Adipocyte (in vitro differentiated cells): ENCODE data around the gene FOXN3.

Experiments
- DNase-seq: peaks from one replicate; pipeline ENCODE4 v3.0.0-alpha.2; 2015; ENCODE audit warnings: low read depth
- H3K27me3 ChIP-seq: replicated peaks from 2 replicates; pipeline ENCODE4 v1.7.0; 2013; ENCODE audit warnings: mild to moderate bottlenecking, low read length, moderate library complexity; ENCODE audit not compliant: control insufficient read depth, insufficient read depth
- H3K36me3 ChIP-seq: 2 replicates; pipeline ENCODE4 v1.7.0; 2013; ENCODE audit warnings: low read length, mild to moderate bottlenecking, moderate library complexity; ENCODE audit not compliant: control insufficient read depth, insufficient read depth, severe bottlenecking
- H3K4me1 ChIP-seq: 2 replicates; pipeline ENCODE4 v1.7.0; 2013; ENCODE audit warnings: mild to moderate bottlenecking, low read length, moderate library complexity; ENCODE audit not compliant: control insufficient read depth, insufficient read depth
- H3K4me3 ChIP-seq: 2 replicates; pipeline ENCODE4 v1.7.0; 2013; ENCODE audit warnings: mild to moderate bottlenecking, low read length, moderate library complexity
- H3K9ac ChIP-seq: 2 replicates; pipeline ENCODE4 v1.7.0; 2013; ENCODE audit warnings: mild to moderate bottlenecking, low read length, moderate library complexity
- H3K9me3 ChIP-seq: 2 replicates; pipeline ENCODE4 v1.7.0; 2013; ENCODE audit warnings: mild to moderate bottlenecking, low read length, moderate library complexity; ENCODE audit not compliant: control insufficient read depth

The FOXN3 gene

DNA sequence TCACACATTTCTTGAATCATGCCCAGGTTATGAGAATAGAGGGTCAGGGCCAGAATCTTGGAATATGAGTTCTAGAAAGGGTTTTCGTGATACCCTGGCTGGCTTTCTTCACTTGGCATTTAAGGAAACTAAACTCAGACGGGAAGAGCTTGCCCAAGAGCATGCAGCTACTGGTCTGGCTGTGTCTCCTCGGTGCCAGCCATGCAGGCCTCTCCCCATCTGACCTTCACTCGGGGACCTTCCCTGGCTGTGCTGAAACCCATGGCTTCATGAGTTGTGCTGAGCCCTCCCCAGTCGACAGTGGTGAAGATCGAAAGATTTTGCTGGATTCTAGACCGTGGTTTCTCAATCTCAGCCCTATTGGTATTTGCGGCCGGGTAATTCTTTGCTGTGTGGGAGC lies 38.0 kb downstream of the FOXN3 start:
- H3K9me3 ChIP-seq, result no peaks in the 10 kb centered on the region
- H3K9ac ChIP-seq, result no peak overlapping the region
- no peaks in the 10 kb centered on the region for H3K4me1 ChIP-seq
- no peak overlapping the region for H3K4me3 ChIP-seq
- H3K27me3 ChIP-seq, result no peaks in the 10 kb centered on the region
- peaks cover 7% of the 10 kb centered on the region for H3K36me3 ChIP-seq
- DNase-seq, result no peak

DNA sequence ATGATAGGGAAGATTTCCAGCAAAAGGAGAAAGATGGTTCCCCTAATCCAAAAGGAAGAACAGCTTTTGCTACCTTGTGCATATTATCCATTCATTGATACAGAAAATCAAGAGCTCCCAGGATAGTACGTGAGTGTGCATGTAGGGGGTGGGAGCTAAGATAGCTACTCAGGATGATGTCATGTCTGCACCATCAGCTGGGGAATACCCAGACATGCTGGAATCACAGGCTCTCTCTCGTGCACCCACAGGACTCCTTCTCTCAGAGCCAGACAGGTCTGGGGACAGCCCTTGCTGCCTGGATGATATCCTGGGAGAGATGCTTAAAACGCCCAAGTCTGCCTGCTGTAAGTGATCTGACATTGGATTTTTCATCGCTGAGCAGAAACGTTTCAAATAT lies 38.9 kb downstream of the FOXN3 start:
- H3K9ac ChIP-seq, result no peak overlapping the region
- H3K27me3 ChIP-seq, result no peaks in the 10 kb centered on the region
- peaks cover 7% of the 10 kb centered on the region for H3K36me3 ChIP-seq
- H3K4me3 ChIP-seq, result no peak overlapping the region
- H3K9me3 ChIP-seq, result no peaks in the 10 kb centered on the region
- DNase-seq, result peak; percentile 21
- H3K4me1 ChIP-seq, result no peaks in the 10 kb centered on the region

DNA sequence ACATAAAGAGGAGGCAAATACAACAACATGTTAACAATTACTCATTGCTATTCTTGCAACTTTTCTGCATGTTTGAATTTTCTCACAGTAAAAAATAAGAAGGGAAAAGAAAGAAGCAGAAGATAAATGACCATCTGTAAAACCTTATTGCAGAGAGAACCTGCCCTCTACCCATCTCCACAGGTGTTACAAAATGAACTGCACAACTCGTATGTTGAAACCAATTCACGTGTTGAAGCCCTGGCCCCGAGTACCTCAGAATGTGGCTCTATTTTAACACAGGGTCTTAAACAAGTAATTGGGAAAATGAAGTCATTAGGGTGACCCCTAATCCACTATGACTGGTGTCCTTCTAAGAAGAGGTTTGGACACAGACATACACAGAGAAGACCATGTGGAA lies 39.5 kb downstream of the FOXN3 start:
- Histone ChIP-seq H3K36me3 (peaks cover 7% of the 10 kb centered on the region), H3K9me3 (no peaks in the 10 kb centered on the region), H3K9ac (no peak overlapping the region), H3K27me3 (no peaks in the 10 kb centered on the region), H3K4me1 (no peaks in the 10 kb centered on the region), H3K4me3 (no peak overlapping the region)
- no peak for DNase-seq

DNA sequence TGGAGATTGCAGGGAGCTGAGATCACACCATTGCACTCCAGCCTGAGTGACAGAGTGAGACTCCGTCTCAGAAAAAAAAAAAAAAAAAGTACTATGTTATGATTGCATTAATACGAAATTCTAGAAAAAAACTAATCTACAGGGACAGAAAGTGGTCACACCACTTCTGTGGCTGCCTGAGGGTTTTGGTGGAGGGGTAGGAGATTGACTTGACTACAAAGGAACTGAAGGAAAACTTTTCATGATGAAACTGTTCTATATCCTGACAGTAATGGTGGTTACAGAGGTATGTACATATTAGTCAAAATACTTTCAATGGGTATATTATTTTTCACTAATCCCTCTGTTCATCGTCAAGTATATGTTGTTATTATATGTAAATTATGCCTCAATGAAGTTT lies 42.1 kb downstream of the FOXN3 start:
- H3K4me1 ChIP-seq, result peaks cover 9% of the 10 kb centered on the region
- no peak overlapping the region for H3K9ac ChIP-seq
- no peaks in the 10 kb centered on the region for H3K27me3 ChIP-seq
- H3K4me3 ChIP-seq, result no peak overlapping the region
- no peak for DNase-seq
- no peaks in the 10 kb centered on the region for H3K9me3 ChIP-seq
- no peaks in the 10 kb centered on the region for H3K36me3 ChIP-seq

DNA sequence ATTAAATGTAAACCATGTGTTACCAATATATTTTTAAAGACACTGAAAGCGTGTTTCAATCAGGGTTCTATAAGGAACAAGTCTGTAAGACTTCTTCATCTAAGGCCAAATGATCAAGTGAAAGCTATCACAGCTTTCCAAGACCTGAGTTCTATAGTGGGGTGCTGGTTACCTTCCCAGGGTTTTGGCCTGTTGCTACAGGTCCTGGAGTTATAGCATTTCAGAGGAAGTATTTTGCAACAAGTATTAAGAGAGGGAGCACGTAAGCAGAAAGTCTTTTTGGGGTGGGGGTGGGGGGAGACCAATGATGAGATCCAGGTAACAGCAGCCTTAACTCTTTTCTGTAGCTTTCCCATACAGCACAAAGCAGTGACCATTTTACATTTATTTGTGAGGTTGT lies 43.8 kb downstream of the FOXN3 start:
- H3K4me1 ChIP-seq, result peaks cover 16% of the 10 kb centered on the region
- no peak overlapping the region for H3K9ac ChIP-seq
- H3K9me3 ChIP-seq, result no peaks in the 10 kb centered on the region
- H3K4me3 ChIP-seq, result no peak overlapping the region
- H3K36me3 ChIP-seq, result no peaks in the 10 kb centered on the region
- no peaks in the 10 kb centered on the region for H3K27me3 ChIP-seq
- DNase-seq, result no peak

DNA sequence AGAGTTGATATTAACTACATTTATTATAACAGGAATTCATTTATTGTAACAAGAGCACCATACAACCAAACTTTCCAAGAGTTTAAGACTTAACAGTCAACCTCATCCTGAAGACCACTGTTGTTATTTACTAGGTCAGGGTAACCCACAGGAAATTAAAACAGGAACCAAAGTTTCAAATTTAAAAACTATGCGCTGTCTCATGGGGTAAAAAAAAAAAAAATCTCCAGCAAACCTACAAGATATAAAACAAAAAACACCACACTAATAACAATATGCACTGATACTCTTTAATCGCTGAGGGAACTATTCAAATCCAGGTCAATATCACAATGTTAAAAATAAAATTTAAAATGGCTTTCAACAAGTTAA lies 44.5 kb downstream of the FOXN3 start:
- H3K9me3 ChIP-seq, result no peaks in the 10 kb centered on the region
- no peaks in the 10 kb centered on the region for H3K36me3 ChIP-seq
- DNase-seq, result no peak
- peaks cover 16% of the 10 kb centered on the region for H3K4me1 ChIP-seq
- H3K9ac ChIP-seq, result no peak overlapping the region
- no peak overlapping the region for H3K4me3 ChIP-seq
- no peaks in the 10 kb centered on the region for H3K27me3 ChIP-seq

DNA sequence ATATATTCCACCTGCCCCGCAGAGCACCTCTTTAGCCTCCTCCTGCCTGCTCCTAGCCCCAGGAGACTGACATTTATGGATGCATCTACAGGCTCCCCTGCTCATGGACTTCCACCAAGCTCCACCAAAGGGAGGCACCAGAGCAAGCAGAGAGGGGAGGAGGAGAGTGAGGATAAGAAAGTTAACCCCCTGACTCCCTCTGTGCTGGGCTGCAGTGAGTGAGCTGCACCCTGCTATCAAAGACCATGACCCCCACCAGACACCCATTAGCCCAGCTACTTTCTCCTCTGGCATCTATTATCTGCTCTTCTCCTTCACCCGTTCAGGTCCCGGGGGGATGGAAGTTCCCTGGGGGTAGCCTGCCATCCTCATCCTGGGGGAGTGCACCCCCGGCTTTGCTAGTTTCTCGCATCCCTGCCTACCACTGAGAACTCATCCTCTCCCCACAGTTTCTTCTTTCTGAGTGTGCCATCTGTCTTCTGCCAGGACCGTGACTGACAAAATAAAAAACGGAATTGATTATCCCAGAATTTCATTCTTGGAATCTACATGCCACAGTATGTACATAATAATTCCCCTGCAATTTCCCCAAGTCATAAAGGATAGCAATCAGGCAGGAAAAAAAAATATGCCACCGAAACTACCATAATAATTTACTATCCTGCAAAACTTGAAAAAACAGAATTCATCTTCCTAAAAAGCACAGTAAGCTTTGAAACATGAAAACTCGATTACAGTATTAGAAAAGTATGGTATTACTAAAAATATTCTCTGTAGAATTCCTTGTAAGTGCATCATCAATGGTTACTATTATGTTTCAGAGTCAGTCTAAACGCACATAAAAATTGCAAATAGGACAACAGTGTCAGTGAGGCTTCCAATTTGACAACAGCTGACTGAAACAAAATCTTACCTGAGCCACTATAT lies 45.2 kb downstream of the FOXN3 start:
- peaks cover 16% of the 10 kb centered on the region for H3K4me1 ChIP-seq
- H3K4me3 ChIP-seq, result no peak overlapping the region
- H3K36me3 ChIP-seq, result no peaks in the 10 kb centered on the region
- H3K9ac ChIP-seq, result no peak overlapping the region
- peak; percentile 54 for DNase-seq
- no peaks in the 10 kb centered on the region for H3K9me3 ChIP-seq
- no peaks in the 10 kb centered on the region for H3K27me3 ChIP-seq

DNA sequence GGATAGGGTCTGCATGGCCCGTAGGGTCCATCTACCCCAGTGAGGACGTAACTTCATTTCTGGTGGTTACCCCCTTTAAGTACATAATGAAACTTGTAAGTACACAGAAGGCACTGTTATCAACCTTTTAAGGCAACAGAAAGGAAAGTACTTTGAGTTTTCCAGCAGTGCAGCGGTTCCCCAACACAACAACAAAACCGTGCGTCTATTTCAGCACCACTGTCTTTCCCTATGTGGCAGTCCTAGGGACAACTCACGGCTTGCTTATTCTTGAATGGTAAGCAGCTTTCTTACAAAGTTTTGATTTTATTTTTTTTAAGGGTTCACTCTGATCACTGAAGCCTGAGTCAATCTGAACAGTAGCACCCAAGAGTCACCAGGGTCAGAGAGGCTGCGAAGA lies 46.3 kb downstream of the FOXN3 start:
- H3K4me3 ChIP-seq, result no peak overlapping the region
- no peak overlapping the region for H3K9ac ChIP-seq
- peaks cover 16% of the 10 kb centered on the region for H3K4me1 ChIP-seq
- H3K36me3 ChIP-seq, result no peaks in the 10 kb centered on the region
- no peak for DNase-seq
- no peaks in the 10 kb centered on the region for H3K9me3 ChIP-seq
- H3K27me3 ChIP-seq, result no peaks in the 10 kb centered on the region

DNA sequence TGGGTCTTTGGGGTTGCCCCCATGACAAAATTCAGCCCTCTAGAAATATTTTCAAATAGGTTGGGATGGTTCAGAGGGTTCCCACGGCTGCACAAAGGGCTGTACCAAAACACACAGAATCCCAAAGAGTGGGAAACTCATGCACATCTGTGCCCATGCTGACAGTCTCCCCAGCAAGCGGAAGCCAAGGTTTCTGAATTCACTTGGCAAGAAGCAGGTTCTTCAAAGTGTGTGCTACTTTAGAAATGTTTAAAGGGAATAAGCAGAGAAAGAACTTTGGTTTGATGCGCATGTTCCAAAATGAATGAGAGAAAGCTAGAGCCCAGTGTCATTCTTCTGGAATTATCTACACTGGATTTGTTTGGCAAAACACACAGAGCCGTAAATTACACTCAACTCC lies 46.7 kb downstream of the FOXN3 start:
- DNase-seq, result no peak
- Histone ChIP-seq H3K36me3 (no peaks in the 10 kb centered on the region), H3K27me3 (no peaks in the 10 kb centered on the region), H3K4me3 (no peak overlapping the region), H3K9ac (no peak overlapping the region), H3K9me3 (no peaks in the 10 kb centered on the region), H3K4me1 (peaks cover 16% of the 10 kb centered on the region)

DNA sequence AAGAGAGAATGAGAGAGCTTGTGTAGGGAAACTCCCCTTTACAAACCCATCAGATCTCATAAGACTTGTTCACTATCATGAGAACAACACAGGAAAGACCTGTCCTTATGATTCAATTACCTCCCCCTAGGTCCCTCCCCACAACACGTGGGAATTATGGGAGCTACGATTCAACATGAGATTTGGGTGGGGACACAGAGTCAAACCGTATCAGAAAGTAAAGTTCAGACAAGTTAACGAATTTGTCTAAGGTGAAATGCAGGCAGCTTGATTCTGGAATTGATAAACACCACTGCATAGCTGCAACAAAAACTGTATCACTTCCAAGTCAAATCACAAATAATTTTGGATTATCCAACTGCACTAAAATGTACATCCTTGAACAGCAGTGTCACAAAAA lies 47.4 kb downstream of the FOXN3 start:
- Histone ChIP-seq H3K27me3 (no peaks in the 10 kb centered on the region), H3K9me3 (no peaks in the 10 kb centered on the region), H3K4me3 (no peak overlapping the region), H3K4me1 (peaks cover 16% of the 10 kb centered on the region), H3K9ac (no peak overlapping the region), H3K36me3 (no peaks in the 10 kb centered on the region)
- DNase-seq, result no peak

DNA sequence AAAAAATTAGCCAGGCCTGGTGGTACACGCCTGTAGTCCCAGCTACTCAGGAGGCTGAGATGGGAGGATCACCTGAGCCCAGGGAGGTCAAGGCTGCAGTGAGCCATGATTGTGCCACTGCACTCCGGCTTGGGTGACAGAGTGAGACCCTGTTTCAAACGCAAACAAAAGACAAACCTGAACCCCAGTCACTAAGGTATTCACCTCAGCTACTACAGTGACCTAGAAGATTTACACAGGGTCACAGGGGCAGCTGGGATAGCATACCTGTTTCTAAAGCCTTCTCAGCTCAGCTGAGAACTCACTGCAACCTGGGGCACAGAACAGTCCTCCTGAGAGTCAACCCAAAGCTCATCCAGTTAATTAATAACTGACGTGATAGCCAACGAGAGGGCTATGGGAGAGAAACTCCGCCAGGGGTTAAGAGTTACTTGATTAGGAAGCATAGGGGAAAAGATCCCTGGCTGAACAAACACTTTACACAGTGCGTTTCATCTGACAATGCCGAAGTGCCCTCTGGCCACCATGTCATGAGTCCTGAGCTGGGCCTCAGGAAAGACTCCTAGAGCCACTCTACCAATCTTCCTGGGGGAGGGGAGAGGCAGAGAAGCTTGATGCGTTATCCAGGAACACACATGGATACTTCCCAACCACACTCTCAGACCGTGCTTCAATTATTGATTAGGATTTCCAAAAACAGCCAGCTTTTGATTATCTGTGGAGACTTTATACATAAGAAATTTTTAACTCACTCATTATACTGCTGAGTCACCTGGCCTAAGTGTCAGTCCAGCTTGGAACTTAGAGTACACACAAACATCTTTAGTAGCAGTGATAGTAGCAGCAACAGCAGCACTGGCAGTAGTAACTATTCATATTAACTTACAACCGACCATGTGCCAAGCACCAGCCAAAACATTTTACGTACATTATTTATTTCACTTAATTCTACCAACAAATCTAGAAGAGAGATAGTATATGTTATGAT lies 48.2 kb downstream of the FOXN3 start:
- DNase-seq, result no peak
- peaks cover 16% of the 10 kb centered on the region for H3K4me1 ChIP-seq
- no peaks in the 10 kb centered on the region for H3K27me3 ChIP-seq
- H3K9me3 ChIP-seq, result no peaks in the 10 kb centered on the region
- no peak overlapping the region for H3K4me3 ChIP-seq
- no peaks in the 10 kb centered on the region for H3K36me3 ChIP-seq
- H3K9ac ChIP-seq, result no peak overlapping the region
